ENCODE data around the gene SLC25A19. TPM values are rescaled to one million over a fixed set of nuclear protein-coding genes. Genes with fewer than 3 reads are reported as not detected.
"Not testable (repeated sequence)": the region's sequence is repeated elsewhere in the genome, so short reads cannot be mapped to it uniquely, and the experiment has no call there.

Gene SLC25A19
- total RNA-seq, 1 experiment from 2014 or later = 29.0 TPM

- intact Hi-C loops (cut with micrococcal nuclease; ENCODE audit: unreplicated experiment) (no loop called here), in situ Hi-C loops (cut with HindIII; ENCODE audit: low pct_unique_long_range_greater_than_20kb, low sequenced_read_pairs) (no loop called here)
- DNase-seq (ENCODE audit: low read depth, low spot score) (no peak), ATAC-seq (peak; percentile 26)
- peak overlapping the region; percentile 88 to 98 for H3K4me3 ChIP-seq (ENCODE audit: low read depth in 2 of 2, low read length in 2 of 2)
- ChIA-PET POLR2A (interaction anchor here (0.6 to 0.8 kb wide), 3 partner anchors 45 to 264 kb away, joined by 3 to 4 read pairs (median 3); no protein-coding TSS in a partner anchor), CTCF (interaction anchor here (2.9 kb wide), 1 partner anchor 10 kb away, joined by 21 read pairs; the partner anchor contains the start of gene MIF4GD)
- H3K36me3 ChIP-seq (ENCODE audit: control insufficient read depth, insufficient read depth, low read length) = peaks cover 7% of the 10 kb centered on the region; the same call in 1 of the 2 replicates
- BruUV-seq (replicated peaks) = TSS peak; percentile 79
- H3K9me3 ChIP-seq (ENCODE audit: control insufficient read depth, insufficient read depth, low read depth, low read length) = no peaks in the 10 kb centered on the region
- TF ChIP-seq POLR2AphosphoS5 (IDR thresholded peaks at IDR 0.05; ENCODE audit: low read depth, low read length) (no peak), SIN3A (IDR thresholded peaks at IDR 0.05; ENCODE audit: borderline replicate concordance, insufficient read depth, low read depth, low read length) (no peak), TCF7L2 (IDR thresholded peaks at IDR 0.05; ENCODE audit: low read depth, low read length) (no peak), REST (IDR thresholded peaks at IDR 0.05; ENCODE audit: insufficient read depth in 1 of 2, low read depth in 2 of 2, low read length in 1 of 2) (no peak)
- TF ChIP-seq, protein P1, sequence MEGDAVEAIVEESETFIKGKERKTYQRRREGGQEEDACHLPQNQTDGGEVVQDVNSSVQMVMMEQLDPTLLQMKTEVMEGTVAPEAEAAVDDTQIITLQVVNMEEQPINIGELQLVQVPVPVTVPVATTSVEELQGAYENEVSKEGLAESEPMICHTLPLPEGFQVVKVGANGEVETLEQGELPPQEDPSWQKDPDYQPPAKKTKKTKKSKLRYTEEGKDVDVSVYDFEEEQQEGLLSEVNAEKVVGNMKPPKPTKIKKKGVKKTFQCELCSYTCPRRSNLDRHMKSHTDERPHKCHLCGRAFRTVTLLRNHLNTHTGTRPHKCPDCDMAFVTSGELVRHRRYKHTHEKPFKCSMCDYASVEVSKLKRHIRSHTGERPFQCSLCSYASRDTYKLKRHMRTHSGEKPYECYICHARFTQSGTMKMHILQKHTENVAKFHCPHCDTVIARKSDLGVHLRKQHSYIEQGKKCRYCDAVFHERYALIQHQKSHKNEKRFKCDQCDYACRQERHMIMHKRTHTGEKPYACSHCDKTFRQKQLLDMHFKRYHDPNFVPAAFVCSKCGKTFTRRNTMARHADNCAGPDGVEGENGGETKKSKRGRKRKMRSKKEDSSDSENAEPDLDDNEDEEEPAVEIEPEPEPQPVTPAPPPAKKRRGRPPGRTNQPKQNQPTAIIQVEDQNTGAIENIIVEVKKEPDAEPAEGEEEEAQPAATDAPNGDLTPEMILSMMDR (IDR thresholded peaks at IDR 0.05) = no peak
- peak overlapping the region; percentile 95 for H3K27ac ChIP-seq (ENCODE audit: low read length)
- H3K4me1 ChIP-seq (ENCODE audit: control insufficient read depth, insufficient read depth, low read length) = peaks cover 15% of the 10 kb centered on the region
- no peaks in the 10 kb centered on the region for H3K27me3 ChIP-seq (ENCODE audit: control insufficient read depth, insufficient read depth, low read length)
Observed at GRCh38 chr17:75260641-75261335, 28.4 kb downstream of the SLC25A19 start.

DNA sequence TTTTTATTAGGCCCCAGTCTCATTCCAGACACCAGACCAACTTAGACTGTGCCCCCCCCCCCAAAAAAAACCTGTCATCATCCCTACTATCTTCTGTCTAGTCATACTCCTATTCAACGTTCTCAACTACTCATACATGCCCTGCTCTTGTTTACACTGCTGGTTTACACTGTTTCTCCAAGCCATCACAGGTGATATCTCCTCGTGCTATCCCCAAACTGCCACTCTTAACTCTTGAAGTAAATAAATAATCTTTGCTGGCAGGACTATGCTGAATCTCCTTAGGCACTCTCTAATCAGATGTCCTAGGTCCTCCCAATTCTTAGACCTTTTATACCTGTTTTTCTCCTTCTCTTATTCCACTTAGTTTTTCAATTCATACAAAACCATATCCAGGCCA lies 32.0 kb downstream of the SLC25A19 start:
- H3K27ac ChIP-seq (ENCODE audit: low read length); intact Hi-C loops (cut with micrococcal nuclease; ENCODE audit: unreplicated experiment); in situ Hi-C loops (cut with HindIII; ENCODE audit: low pct_unique_long_range_greater_than_20kb, low sequenced_read_pairs); H3K27me3 ChIP-seq (ENCODE audit: control insufficient read depth, insufficient read depth, low read length); BruUV-seq (replicated peaks); CTCF ChIA-PET; H3K4me3 ChIP-seq (ENCODE audit: low read depth in 2 of 2, low read length in 2 of 2); H3K4me1 ChIP-seq (ENCODE audit: control insufficient read depth, insufficient read depth, low read length); H3K36me3 ChIP-seq (ENCODE audit: control insufficient read depth, insufficient read depth, low read length); H3K9me3 ChIP-seq (ENCODE audit: control insufficient read depth, insufficient read depth, low read depth, low read length); POLR2A ChIA-PET; ATAC-seq; DNase-seq (ENCODE audit: low read depth, low spot score): not testable (repeated sequence)

DNA sequence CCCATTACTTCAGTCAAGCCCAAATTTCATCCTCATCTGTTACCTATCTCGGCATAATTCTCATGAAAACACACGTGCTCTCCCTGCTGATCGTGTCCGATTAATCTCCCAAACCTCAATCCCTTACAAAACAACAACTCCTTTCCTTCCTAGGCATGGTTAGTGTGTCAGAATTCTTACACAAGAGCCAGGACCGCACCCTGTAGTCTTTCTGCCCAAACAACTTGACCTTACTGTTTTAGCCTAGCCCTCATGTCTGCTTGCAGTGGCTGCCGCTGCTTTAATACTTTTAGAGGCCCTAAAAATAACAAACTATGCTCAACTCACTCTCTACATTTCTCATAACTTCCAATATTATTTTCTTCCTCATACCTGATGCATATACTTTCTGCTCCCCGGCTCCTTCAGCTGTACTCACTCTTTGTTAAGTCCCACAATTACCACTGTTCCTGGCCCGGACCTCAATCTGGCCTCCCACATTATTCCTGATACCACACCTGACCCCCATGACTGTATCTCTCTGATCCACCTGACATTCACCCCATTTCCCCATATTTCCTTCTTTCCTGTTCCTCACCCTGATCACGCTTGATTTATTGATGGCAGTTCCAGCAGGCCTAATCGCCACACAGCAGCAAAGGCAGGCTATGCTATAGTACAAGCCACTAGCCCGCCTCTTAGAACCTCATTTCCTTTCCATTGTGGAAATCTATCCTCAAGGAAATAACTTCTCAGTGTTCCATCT lies 33.1 kb downstream of the SLC25A19 start:
- H3K4me1 ChIP-seq (ENCODE audit: control insufficient read depth, insufficient read depth, low read length); POLR2A ChIA-PET; BruUV-seq (replicated peaks); H3K9me3 ChIP-seq (ENCODE audit: control insufficient read depth, insufficient read depth, low read depth, low read length); H3K27me3 ChIP-seq (ENCODE audit: control insufficient read depth, insufficient read depth, low read length); CTCF ChIA-PET; H3K4me3 ChIP-seq (ENCODE audit: low read depth in 2 of 2, low read length in 2 of 2); ATAC-seq; DNase-seq (ENCODE audit: low read depth, low spot score); H3K36me3 ChIP-seq (ENCODE audit: control insufficient read depth, insufficient read depth, low read length); intact Hi-C loops (cut with micrococcal nuclease; ENCODE audit: unreplicated experiment); in situ Hi-C loops (cut with HindIII; ENCODE audit: low pct_unique_long_range_greater_than_20kb, low sequenced_read_pairs); H3K27ac ChIP-seq (ENCODE audit: low read length): not testable (repeated sequence)
